A549 (cell line): ENCODE results near the gene COPS6. TPM values are rescaled to one million over a fixed set of nuclear protein-coding genes. Genes with fewer than 3 reads are reported as not detected.
A peak's percentile ranks its signal among the peaks of the same experiment; 100 is the strongest.

Source experiments
- ATAC-seq, 2 experiments: fragments of 200-7000 bp in 1 of 2; fragments of >200 bp in 1 of 2; cut with Nextera tagmentation in 1 of 2; cut with Tn5 transposase in 1 of 2; 3 replicates each; pipeline versions ENCODE4 v1.8.0 to v1.9.1; 2018 to 2020; ENCODE audit warnings: mild to moderate bottlenecking in 1 of 2, moderate library complexity in 1 of 2
- CTCF ChIA-PET: fragments of 300-600 bp; sonication (Branson Sonifier 250); formaldehyde crosslinking; extraction: SDS; loops from one replicate; lab custom pipeline; 2021; ENCODE audit warnings: antibody characterized with exemption, inconsistent platforms; lab: Yijun Ruan, JAX
- POLR2A ChIA-PET: fragments of 350-600 bp; formaldehyde crosslinking; extraction: SDS; loops from one replicate; lab custom pipeline; 2021; ENCODE audit warnings: antibody characterized with exemption, inconsistent platforms; lab: Yijun Ruan, JAX
- DNase-seq, 2 experiments: peaks; one replicate each; pipeline versions ENCODE4 v3.0.0 to v3.0.0-alpha.2; 2011 to 2016; ENCODE audit warnings: low read depth in 1 of 2, low spot score in 1 of 2
- FAIRE-seq: peaks from 2 replicates; lab custom pipeline; 2011; peaks lifted over from hg19 to GRCh38; lab: Jason Lieb, UNC
- H3K27ac ChIP-seq, 2 experiments: fragments of >200 bp; sonication (Bioruptor Twin); formaldehyde crosslinking; 3 replicates each; pipeline ENCODE4 v1.5.1; 2016 to 2017
- H3K4me1 ChIP-seq: fragments of >200 bp; sonication (Bioruptor Twin); formaldehyde crosslinking; 3 replicates; pipeline ENCODE4 v1.6.1; 2016
- H3K4me2 ChIP-seq: fragments of >200 bp; sonication (Bioruptor Twin); formaldehyde crosslinking; 3 replicates; pipeline ENCODE4 v1.6.1; 2016
- H3K4me3 ChIP-seq: fragments of >200 bp; sonication (Bioruptor Twin); formaldehyde crosslinking; 3 replicates; pipeline ENCODE4 v1.5.1; 2016
- H3K9me3 ChIP-seq: fragments of >200 bp; sonication (Bioruptor Twin); formaldehyde crosslinking; 3 replicates; pipeline ENCODE4 v1.6.1; 2016
- ATOH8 ChIP-seq: fragments of 250-450 bp; sonication (Bioruptor Pico); IDR thresholded peaks from 2 replicates; pipeline ENCODE4 v1.5.0; 2020; ENCODE audit warnings: low read depth, mild to moderate bottlenecking, moderate library complexity
- CTCF ChIP-seq: fragments of >200 bp; sonication (Bioruptor Twin); formaldehyde crosslinking; IDR thresholded peaks from 3 replicates; pipeline ENCODE4 v1.5.1; 2016
- E2F6 ChIP-seq: IDR thresholded peaks from 2 replicates; pipeline ENCODE4 v1.6.1; 2012; ENCODE audit warnings: low read depth, borderline replicate concordance
- GATA3 ChIP-seq: IDR thresholded peaks from 2 replicates; pipeline ENCODE4 v1.6.1; 2012; ENCODE audit warnings: borderline replicate concordance
- HDAC2 ChIP-seq: fragments of 200-600 bp; sonication (generic); IDR thresholded peaks from 2 replicates; pipeline ENCODE4 v1.6.1; 2016
- HOXA7 ChIP-seq: fragments of 250-450 bp; sonication (Bioruptor Pico); IDR thresholded peaks from 2 replicates; pipeline ENCODE4 v1.5.0; 2020; ENCODE audit warnings: mild to moderate bottlenecking, moderate library complexity
- HOXB5 ChIP-seq: fragments of 250-450 bp; sonication (Bioruptor Pico); IDR thresholded peaks from 2 replicates; pipeline ENCODE4 v1.5.0; 2020; ENCODE audit warnings: mild to moderate bottlenecking, moderate library complexity
- KDM5A ChIP-seq: fragments of 200-600 bp; sonication (generic); IDR thresholded peaks from 2 replicates; pipeline ENCODE4 v1.6.1; 2016; ENCODE audit warnings: antibody characterized with exemption, mild to moderate bottlenecking
- NFE2L2 ChIP-seq: fragments of 150-350 bp; conservative IDR thresholded peaks from 2 replicates; pipeline ENCODE4 v1.6.1; 2014; ENCODE audit warnings: low read length
- NR3C1 ChIP-seq: fragments of >200 bp; sonication (Bioruptor Twin); formaldehyde crosslinking; IDR thresholded peaks from 3 replicates; pipeline ENCODE4 v1.6.1; 2017
- PHF8 ChIP-seq: fragments of 200-600 bp; sonication (generic); IDR thresholded peaks from 2 replicates; pipeline ENCODE4 v1.6.1; 2016; ENCODE audit warnings: low read depth, mild to moderate bottlenecking, antibody characterized with exemption, moderate library complexity, borderline replicate concordance
- RAD21 ChIP-seq, 2 experiments: fragments of >200 bp in 1 of 2; sonication (Bioruptor Twin) in 1 of 2; formaldehyde crosslinking in 1 of 2; IDR thresholded peaks in 1 of 2; conservative IDR thresholded peaks in 1 of 2; 2 replicates in 1 of 2; 3 replicates in 1 of 2; pipeline ENCODE4 v1.6.1; 2012 to 2018; ENCODE audit warnings: inconsistent platforms in 1 of 2
- RCOR1 ChIP-seq: fragments of 150-350 bp; IDR thresholded peaks from 2 replicates; pipeline ENCODE4 v1.6.1; 2014; ENCODE audit warnings: antibody characterized with exemption, low read length, low read depth
- REST ChIP-seq: fragments of 200-600 bp; sonication (generic); IDR thresholded peaks from 2 replicates; pipeline ENCODE4 v1.6.1; 2016; ENCODE audit warnings: antibody characterized with exemption, mild to moderate bottlenecking, moderate library complexity
- SMC3 ChIP-seq: fragments of >200 bp; sonication (Bioruptor Twin); formaldehyde crosslinking; IDR thresholded peaks from 3 replicates; pipeline ENCODE4 v1.6.1; 2018; ENCODE audit warnings: inconsistent platforms
- ZC3H11A ChIP-seq: fragments of 450-650 bp; IDR thresholded peaks from 2 replicates; pipeline ENCODE4 v1.6.1; 2014; ENCODE audit warnings: antibody characterized with exemption, mild to moderate bottlenecking
- ZSCAN20 ChIP-seq: fragments of 250-450 bp; sonication (Bioruptor Pico); IDR thresholded peaks from 2 replicates; pipeline ENCODE4 v1.8.0; 2022; ENCODE audit warnings: mild to moderate bottlenecking, moderate library complexity
- WGBS: methylation state at CpG from one replicate; pipeline ENCODE4 v1.1.6; 2017; ENCODE audit errors: missing lambda C conversion rate; 5-methylcytosine and 5-hydroxymethylcytosine counted together
- polyA plus RNA-seq, 4 experiments: library from polyadenylated mRNA; depleted of rRNA in 3 of 4; stranded (reverse); fragments of >200 nt; fragmentation: RNase III in 1 of 4; extraction: RNeasy Plus Mini Kit Qiagen cat#74134 plus additional on column Dnase treatment in 1 of 4; gene quantifications; 2 replicates in 3 of 4; 3 replicates in 1 of 4; pipeline ENCODE4 v1.2.3, GENCODE V29; 2011 to 2017

The COPS6 gene
- polyA plus RNA-seq, 2 of the 4 experiments (the other 2 are of a cell fraction): 192 to 219 TPM

- TF ChIP-seq REST (no peak), NFE2L2 (no peak), ATOH8 (CRISPR knock-in tag) (no peak)
Measured at GRCh38 chr7:100049441-100050291, 39.1 kb upstream of the COPS6 start, which contains the start of gene ZSCAN21 (continued).

- H3K4me1 ChIP-seq: peaks cover 7% of the 10 kb centered on the region; the same call in 2 of the 3 replicates
- H3K4me3 ChIP-seq: no peak overlapping the region
- DNase-seq (no peak), ATAC-seq (no peak)
- TF ChIP-seq RCOR1: no peak
- TF ChIP-seq HDAC2: no peak
- TF ChIP-seq E2F6: no peak
- no peak for TF ChIP-seq ZC3H11A
- TF ChIP-seq PHF8: no peak
- TF ChIP-seq NR3C1: no peak
- TF ChIP-seq RAD21 (conservative IDR thresholded peaks at IDR 0.05 in 1 of 2, IDR thresholded peaks at IDR 0.05 in 1 of 2): no peak
- TF ChIP-seq KDM5A: no peak
- TF ChIP-seq, all 56 proteins: peak for 0
- Histone ChIP-seq H3K9me3 (no peaks in the 10 kb centered on the region), H3K27ac (no peak overlapping the region), H3K4me2 (no peak overlapping the region)
- 93% methylated on average over 3 of the region's 3 CpGs for WGBS
- no peak for FAIRE-seq
- ChIA-PET POLR2A (interaction anchor here (0.7 kb wide), 1 partner anchor 57 kb away, joined by 5 read pairs; no protein-coding TSS in a partner anchor), CTCF (interaction anchor here (0.7 to 12.5 kb wide), 4 partner anchors 13 to 60 kb away, joined by 3 to 128 read pairs (median 16); no protein-coding TSS in a partner anchor)
Measured at GRCh38 chr7:100051611-100052010, 37.2 kb upstream of the COPS6 start.

GRCh38 chr7:100053215-100053614, 35.6 kb upstream of the COPS6 start:
- H3K4me1 ChIP-seq: peaks cover 7% of the 10 kb centered on the region; the same call in 2 of the 3 replicates
- ATAC-seq: peak; percentile 60 to 76
- no peak for FAIRE-seq
- no peak overlapping the region for H3K4me3 ChIP-seq
- POLR2A ChIA-PET: interaction anchor here (0.7 to 1.0 kb wide), 2 partner anchors 134 to 1654 kb away, joined by 5 to 14 read pairs; partner anchors contain the start of gene TRIM4
- H3K27ac ChIP-seq: no peak overlapping the region
- H3K4me2 ChIP-seq: no peak overlapping the region
- TF ChIP-seq CTCF (peak; percentile 45), HOXA7 (CRISPR knock-in tag) (no peak), GATA3 (no peak), HOXB5 (CRISPR knock-in tag) (no peak), ZSCAN20 (CRISPR knock-in tag) (no peak), SMC3 (peak; percentile 37; the same call in 1 of the 3 replicates), RAD21 (conservative IDR thresholded peaks at IDR 0.05 in 1 of 2, IDR thresholded peaks at IDR 0.05 in 1 of 2) (peak; percentile 64 to 81)
- TF ChIP-seq, all 56 proteins: peak for 3
- H3K9me3 ChIP-seq: no peaks in the 10 kb centered on the region
- DNase-seq: peak; percentile 64 to 77
- CTCF ChIA-PET: interaction anchor here (0.6 to 12.5 kb wide), 21 partner anchors 8 to 530 kb away, joined by 3 to 128 read pairs (median 3); partner anchors contain the start of gene GJC3
- WGBS: 74% methylated on average over 3 of the region's 3 CpGs
